Brain pericyte (primary cell): ENCODE data around the gene TMX1.

Experiments used
- DNase-seq: peaks from one replicate; pipeline ENCODE4 v3.0.0-alpha.2; 2012; ENCODE audit warnings: low read depth, low spot score

TMX1 gene

GRCh38 chr14:51242545-51243490 is 2.8 kb downstream of the TMX1 start:
- no peak for DNase-seq

GRCh38 chr14:51244591-51244990 is 4.5 kb downstream of the TMX1 start:
- DNase-seq = no peak

- DNase-seq = no peak
Observed at GRCh38 chr14:51246032-51246431, 6.0 kb downstream of the TMX1 start.

GRCh38 chr14:51248016-51248987 is 8.3 kb downstream of the TMX1 start:
- DNase-seq = no peak

- no peak for DNase-seq
Observed at GRCh38 chr14:51251486-51251885, 11.4 kb downstream of the TMX1 start.

- no peak for DNase-seq
Observed at GRCh38 chr14:51253880-51254279, 13.8 kb downstream of the TMX1 start.

GRCh38 chr14:51258280-51258679 is 18.2 kb downstream of the TMX1 start:
- DNase-seq = no peak

GRCh38 chr14:51258788-51259187 is 18.7 kb downstream of the TMX1 start:
- DNase-seq = no peak

GRCh38 chr14:51260225-51260624 is 20.2 kb downstream of the TMX1 start:
- DNase-seq = no peak

GRCh38 chr14:51261151-51261550 is 21.1 kb downstream of the TMX1 start:
- no peak for DNase-seq

GRCh38 chr14:51262868-51263267 is 22.8 kb downstream of the TMX1 start:
- DNase-seq = no peak

- DNase-seq = no peak
Observed at GRCh38 chr14:51269634-51270033, 29.6 kb downstream of the TMX1 start.

- DNase-seq = no peak
Observed at GRCh38 chr14:51276605-51277004, 36.6 kb downstream of the TMX1 start.

- DNase-seq = no peak
Observed at GRCh38 chr14:51277753-51278415, 37.8 kb downstream of the TMX1 start.

- DNase-seq = no peak
Observed at GRCh38 chr14:51282517-51282916, 42.5 kb downstream of the TMX1 start.

GRCh38 chr14:51283402-51284085 is 43.5 kb downstream of the TMX1 start:
- peak; percentile 70 for DNase-seq

GRCh38 chr14:51284241-51284640 is 44.2 kb downstream of the TMX1 start:
- DNase-seq = no peak

GRCh38 chr14:51285120-51285519 is 45.1 kb downstream of the TMX1 start:
- DNase-seq = no peak

- no peak for DNase-seq
Observed at GRCh38 chr14:51289169-51289568, 49.1 kb downstream of the TMX1 start.

GRCh38 chr14:51290132-51290531 is 50.1 kb downstream of the TMX1 start:
- DNase-seq = no peak

GRCh38 chr14:51291016-51291415 is 51.0 kb downstream of the TMX1 start:
- DNase-seq = no peak
